ENCODE measurements around the gene PSMG3. TPM values are rescaled to one million over a fixed set of nuclear protein-coding genes. Genes with fewer than 3 reads are reported as not detected.

The PSMG3 gene
- total RNA-seq, 1 donor from 2014 or later = 31.7 TPM

- no peak overlapping the region for H3K4me3 Mint-ChIP-seq (ENCODE audit: unreplicated experiment)
These were observed 6.9 kb upstream of the PSMG3 start for GRCh38 chr7:1576521-1577253.

GRCh38 chr7:1575809-1576208 is 6.0 kb upstream of the PSMG3 start:
- no peak overlapping the region for H3K4me3 Mint-ChIP-seq (ENCODE audit: unreplicated experiment)
- peaks cover 19% of the 10 kb centered on the region for H3K4me1 Mint-ChIP-seq (ENCODE audit: low read depth)
- peaks cover 5% of the 10 kb centered on the region for H3K36me3 Mint-ChIP-seq (ENCODE audit: low read depth)
- no peak overlapping the region for H3K27ac Mint-ChIP-seq (ENCODE audit: unreplicated experiment)
- no peaks in the 10 kb centered on the region for H3K9me3 Mint-ChIP-seq (ENCODE audit: low read depth)
- H3K27me3 Mint-ChIP-seq (ENCODE audit: low read depth) = no peaks in the 10 kb centered on the region
- no peak for TF ChIP-seq CTCF (IDR thresholded peaks at IDR 0.05)
- DNase-seq (ENCODE audit: low spot score) = no peak

More at GRCh38 chr7:1576521-1577253, 6.9 kb upstream of the PSMG3 start:
- Mint-ChIP-seq H3K4me1 (ENCODE audit: low read depth) (peaks cover 11% of the 10 kb centered on the region), H3K27ac (ENCODE audit: unreplicated experiment) (no peak overlapping the region), H3K9me3 (ENCODE audit: low read depth) (no peaks in the 10 kb centered on the region), H3K36me3 (ENCODE audit: low read depth) (peaks cover 5% of the 10 kb centered on the region), H3K27me3 (ENCODE audit: low read depth) (no peaks in the 10 kb centered on the region)
- no peak for TF ChIP-seq CTCF (IDR thresholded peaks at IDR 0.05)
- no peak for DNase-seq (ENCODE audit: low spot score)

- no peak for TF ChIP-seq CTCF (IDR thresholded peaks at IDR 0.05)
- Mint-ChIP-seq H3K27ac (ENCODE audit: unreplicated experiment) (peak overlapping the region; percentile 53), H3K4me3 (ENCODE audit: unreplicated experiment) (no peak overlapping the region), H3K4me1 (ENCODE audit: low read depth) (peaks cover 41% of the 10 kb centered on the region), H3K27me3 (ENCODE audit: low read depth) (no peaks in the 10 kb centered on the region), H3K36me3 (ENCODE audit: low read depth) (peaks cover 4% of the 10 kb centered on the region), H3K9me3 (ENCODE audit: low read depth) (no peaks in the 10 kb centered on the region)
- DNase-seq (ENCODE audit: low spot score) = no peak
These were observed 2.4 kb upstream of the PSMG3 start for GRCh38 chr7:1572111-1572822.

- H3K4me1 Mint-ChIP-seq (ENCODE audit: low read depth) = peaks cover 64% of the 10 kb centered on the region
- TF ChIP-seq CTCF (IDR thresholded peaks at IDR 0.05) = no peak
- H3K9me3 Mint-ChIP-seq (ENCODE audit: low read depth) = no peaks in the 10 kb centered on the region
- peaks cover 10% of the 10 kb centered on the region for H3K36me3 Mint-ChIP-seq (ENCODE audit: low read depth)
- H3K4me3 Mint-ChIP-seq (ENCODE audit: unreplicated experiment) = peak overlapping the region; percentile 77
- H3K27me3 Mint-ChIP-seq (ENCODE audit: low read depth) = no peaks in the 10 kb centered on the region
- DNase-seq (ENCODE audit: low spot score) = no peak
- peak overlapping the region; percentile 98 for H3K27ac Mint-ChIP-seq (ENCODE audit: unreplicated experiment)
These were observed 396 bp downstream of the PSMG3 start for GRCh38 chr7:1569440-1569832.

GRCh38 chr7:1569016-1569415 is 816 bp downstream of the PSMG3 start:
- H3K27ac Mint-ChIP-seq (ENCODE audit: unreplicated experiment) = peak overlapping the region; percentile 98
- H3K27me3 Mint-ChIP-seq (ENCODE audit: low read depth) = no peaks in the 10 kb centered on the region
- H3K36me3 Mint-ChIP-seq (ENCODE audit: low read depth) = peaks cover 10% of the 10 kb centered on the region
- peak overlapping the region; percentile 77 for H3K4me3 Mint-ChIP-seq (ENCODE audit: unreplicated experiment)
- H3K9me3 Mint-ChIP-seq (ENCODE audit: low read depth) = no peaks in the 10 kb centered on the region
- no peak for DNase-seq (ENCODE audit: low spot score)
- TF ChIP-seq CTCF (IDR thresholded peaks at IDR 0.05) = no peak
- peaks cover 68% of the 10 kb centered on the region for H3K4me1 Mint-ChIP-seq (ENCODE audit: low read depth)
